ENCODE measurements around the gene NDUFA6. TPM values are rescaled to one million over a fixed set of nuclear protein-coding genes. Genes with fewer than 3 reads are reported as not detected.
"Not testable (repeated sequence)": the region's sequence is repeated elsewhere in the genome, so short reads cannot be mapped to it uniquely, and the experiment has no call there.

The NDUFA6 gene
- 70.7 and 99.0 TPM in 2 replicates for polyA plus RNA-seq (2011; rRNA removed)
- 66.4 and 85.3 TPM in 2 replicates for polyA plus RNA-seq (2012; cell fraction: cytosol; rRNA removed)
- 25.1 and 35.4 TPM in 2 replicates for polyA plus RNA-seq (2012; cell fraction: nucleus; rRNA removed)
- polyA plus RNA-seq (2017; fragmentation: RNase III; extraction: RNeasy Plus Mini Kit Qiagen cat#74134 plus additional on column Dnase treatment), result 79.1 to 81.4 TPM (median 79.6 TPM) in 3 replicates
- 9.8 and 13.3 TPM in 2 replicates for polyA minus RNA-seq (2011; rRNA and poly(A)+ RNA removed)

DNA sequence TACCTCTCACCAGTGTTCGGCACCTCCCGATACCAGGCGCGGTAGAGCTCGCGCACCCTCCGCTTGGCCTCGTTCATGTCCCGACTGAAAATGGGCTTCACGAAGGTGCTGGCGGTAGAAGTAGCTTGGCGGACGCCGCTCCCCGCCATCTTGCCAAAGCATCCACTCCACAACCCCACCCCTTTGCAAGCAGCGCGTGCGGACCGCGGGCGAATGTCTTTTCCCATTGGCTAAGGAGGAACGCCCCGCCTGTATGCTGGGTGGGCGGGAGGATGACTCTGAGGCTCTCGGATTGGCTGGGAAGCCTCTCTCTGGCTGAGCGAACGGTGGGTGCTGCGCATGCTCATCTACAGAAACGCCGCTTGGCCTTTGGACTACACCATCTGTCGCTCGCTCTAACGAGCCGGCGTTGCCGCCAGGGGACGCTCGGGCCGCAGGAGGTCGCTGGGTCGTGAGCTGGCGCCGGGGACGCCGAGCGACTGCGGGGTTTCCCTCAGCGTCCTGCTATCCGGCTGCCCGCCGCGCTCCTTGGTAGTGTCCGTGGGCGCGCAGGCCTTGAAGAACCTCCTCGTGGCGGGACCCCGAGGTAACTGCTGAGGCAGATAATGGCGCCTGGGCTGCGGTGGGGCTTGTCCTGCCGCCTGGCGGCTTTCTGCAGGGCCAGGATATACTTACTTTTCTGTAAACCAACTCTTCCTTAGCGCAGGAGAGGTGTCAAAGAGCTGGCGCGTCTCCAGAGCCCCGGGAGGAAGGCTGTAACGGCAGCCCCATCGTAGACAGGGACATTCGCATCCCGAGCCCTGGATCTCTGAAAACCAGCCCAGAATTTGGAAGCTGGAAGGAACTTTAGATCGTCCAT is at the start of gene NDUFA6:
Gene NDUFA6 (minus strand): TSS at position 177 of the 859 bp plus-strand sequence. CDS start 28 bp downstream, at position 149.
- peak; percentile 81 for FAIRE-seq
- POLR2A ChIA-PET, result interaction anchor here (0.9 to 2.4 kb wide), 5 partner anchors 11 to 347 kb away, joined by 3 to 18 read pairs (median 3); partner anchors contain the start of genes SMDT1 and WBP2NL
- peak within 1 kb of the TSS; percentile 84 to 89 for H3K27ac ChIP-seq
- WGBS (ENCODE audit: missing lambda C conversion rate), result 2% methylated on average over 13 of the region's 71 CpGs
- DNase-seq (ENCODE audit: low read depth in 1 of 2, low spot score in 1 of 2), result peak; percentile 91 to 98
- H3K4me3 ChIP-seq, result peak within 1 kb of the TSS; percentile 70
- H3K9me3 ChIP-seq, result peaks cover 7% of the 10 kb centered on the region; the same call in 1 of the 3 replicates
- ATAC-seq, result peak; percentile 96 to 98
- peak; percentile 92 for TF ChIP-seq SMC3 (IDR thresholded peaks at IDR 0.05)
- TF ChIP-seq, protein P1, sequence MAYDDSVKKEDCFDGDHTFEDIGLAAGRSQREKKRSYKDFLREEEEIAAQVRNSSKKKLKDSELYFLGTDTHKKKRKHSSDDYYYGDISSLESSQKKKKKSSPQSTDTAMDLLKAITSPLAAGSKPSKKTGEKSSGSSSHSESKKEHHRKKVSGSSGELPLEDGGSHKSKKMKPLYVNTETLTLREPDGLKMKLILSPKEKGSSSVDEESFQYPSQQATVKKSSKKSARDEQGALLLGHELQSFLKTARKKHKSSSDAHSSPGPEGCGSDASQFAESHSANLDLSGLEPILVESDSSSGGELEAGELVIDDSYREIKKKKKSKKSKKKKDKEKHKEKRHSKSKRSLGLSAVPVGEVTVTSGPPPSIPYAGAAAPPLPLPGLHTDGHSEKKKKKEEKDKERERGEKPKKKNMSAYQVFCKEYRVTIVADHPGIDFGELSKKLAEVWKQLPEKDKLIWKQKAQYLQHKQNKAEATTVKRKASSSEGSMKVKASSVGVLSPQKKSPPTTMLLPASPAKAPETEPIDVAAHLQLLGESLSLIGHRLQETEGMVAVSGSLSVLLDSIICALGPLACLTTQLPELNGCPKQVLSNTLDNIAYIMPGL (CRISPR knock-in tag; IDR thresholded peaks at IDR 0.05; ENCODE audit: borderline replicate concordance), result 0 out of 2 replicates have a peak, but pooled peaks have one; percentile 43
- peak; percentile 65 to 84 for TF ChIP-seq RAD21 (conservative IDR thresholded peaks at IDR 0.05 in 1 of 2, IDR thresholded peaks at IDR 0.05 in 1 of 2)
- TF ChIP-seq TFCP2L1 (CRISPR knock-in tag; IDR thresholded peaks at IDR 0.05), result 0 out of 2 replicates have a peak, but pooled peaks have one; percentile 9
- TF ChIP-seq HDAC2 (IDR thresholded peaks at IDR 0.05), result no peak
- TF ChIP-seq, protein P2, sequence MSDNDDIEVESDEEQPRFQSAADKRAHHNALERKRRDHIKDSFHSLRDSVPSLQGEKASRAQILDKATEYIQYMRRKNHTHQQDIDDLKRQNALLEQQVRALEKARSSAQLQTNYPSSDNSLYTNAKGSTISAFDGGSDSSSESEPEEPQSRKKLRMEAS (IDR thresholded peaks at IDR 0.05), result peak; percentile 56
- no peak for TF ChIP-seq MAZ (IDR thresholded peaks at IDR 0.05; ENCODE audit: borderline replicate concordance, low read depth, low read length)
- peak; percentile 89 for TF ChIP-seq PHF8 (IDR thresholded peaks at IDR 0.05; ENCODE audit: borderline replicate concordance, low read depth)
- TF ChIP-seq POLR2AphosphoS2 (conservative IDR thresholded peaks at IDR 0.05; ENCODE audit: low read length), result no peak
- TF ChIP-seq E2F6 (IDR thresholded peaks at IDR 0.05; ENCODE audit: borderline replicate concordance, low read depth), result peak; percentile 70; the same call in 1 of the 2 replicates
- peak; percentile 87 for TF ChIP-seq CTCF (IDR thresholded peaks at IDR 0.05)
- peak; percentile 88 for TF ChIP-seq POLR2A (IDR thresholded peaks at IDR 0.05; ENCODE audit: low read length)
- no peak for TF ChIP-seq CBX2 (IDR thresholded peaks at IDR 0.05; ENCODE audit: borderline replicate concordance, low read depth)
- CTCF ChIA-PET, result interaction anchor here (0.7 to 2.9 kb wide), 35 partner anchors 11 to 459 kb away, joined by 3 to 32 read pairs (median 3); partner anchors contain the start of gene SMDT1
- peak within 1 kb of the TSS; percentile 97 for H3K4me2 ChIP-seq
- H3K4me1 ChIP-seq, result peaks cover 4% of the 10 kb centered on the region; the same call in 1 of the 3 replicates

DNA sequence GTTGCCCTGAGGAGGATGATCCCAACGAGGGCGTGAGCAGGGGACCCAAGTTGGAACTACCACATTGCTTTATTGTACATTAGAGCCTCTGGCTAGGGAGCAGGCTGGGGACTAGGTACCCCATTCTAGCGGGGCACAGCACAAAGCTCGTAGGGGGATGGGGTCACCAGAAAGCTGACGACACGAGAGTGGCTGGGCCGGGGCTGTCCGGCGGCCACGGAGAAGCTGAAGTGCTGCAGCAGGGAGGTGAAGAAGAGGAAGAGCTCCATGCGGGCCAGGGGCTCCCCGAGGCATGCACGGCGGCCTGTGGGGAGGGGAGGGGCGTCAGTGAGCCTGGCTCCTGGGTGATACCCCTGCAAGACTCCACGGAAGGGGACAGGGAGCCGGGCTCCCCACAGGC is 49.6 kb upstream of the NDUFA6 start:
- ATAC-seq; FAIRE-seq; H3K4me2 ChIP-seq; H3K27ac ChIP-seq; CTCF ChIA-PET; H3K4me3 ChIP-seq; POLR2A ChIA-PET; H3K4me1 ChIP-seq; DNase-seq (ENCODE audit: low read depth in 1 of 2, low spot score in 1 of 2); H3K9me3 ChIP-seq: not testable (repeated sequence)
- 88% methylated on average over 9 of the region's 17 CpGs for WGBS (ENCODE audit: missing lambda C conversion rate)

DNA sequence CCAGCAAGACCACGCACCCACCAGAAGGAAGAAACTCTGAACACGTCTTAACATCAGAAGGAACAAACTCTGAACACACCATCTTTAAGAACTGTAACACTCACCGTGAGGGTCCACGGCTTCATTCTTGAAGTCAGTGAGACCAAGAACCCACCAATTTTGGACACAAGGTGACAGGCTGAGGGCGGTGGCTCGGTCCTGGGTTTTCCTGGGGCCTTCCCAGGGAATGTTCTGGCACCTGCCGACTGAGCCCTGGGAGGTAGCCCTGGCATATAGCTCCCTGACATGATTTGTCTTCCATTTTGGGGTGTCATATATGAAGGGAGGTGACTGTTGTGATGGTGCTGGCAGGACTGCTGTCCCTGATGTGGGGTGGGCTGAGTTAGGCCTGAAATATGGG is 48.9 kb upstream of the NDUFA6 start:
- CTCF ChIA-PET, result interaction anchor here (0.6 kb wide), 1 partner anchor 346 kb away, joined by 3 read pairs; no protein-coding TSS in a partner anchor
- H3K4me3 ChIP-seq; POLR2A ChIA-PET; H3K4me1 ChIP-seq; H3K9me3 ChIP-seq; ATAC-seq; H3K4me2 ChIP-seq; FAIRE-seq; H3K27ac ChIP-seq; DNase-seq (ENCODE audit: low read depth in 1 of 2, low spot score in 1 of 2): not testable (repeated sequence)
- 75% methylated on average over 6 of the region's 7 CpGs for WGBS (ENCODE audit: missing lambda C conversion rate)

Data from A549 (cell line).